ENCODE measurements around the gene DHDDS.
"Not testable (repeated sequence)": the region's sequence is repeated elsewhere in the genome, so short reads cannot be mapped to it uniquely, and the experiment has no call there.

The DHDDS gene

DNA sequence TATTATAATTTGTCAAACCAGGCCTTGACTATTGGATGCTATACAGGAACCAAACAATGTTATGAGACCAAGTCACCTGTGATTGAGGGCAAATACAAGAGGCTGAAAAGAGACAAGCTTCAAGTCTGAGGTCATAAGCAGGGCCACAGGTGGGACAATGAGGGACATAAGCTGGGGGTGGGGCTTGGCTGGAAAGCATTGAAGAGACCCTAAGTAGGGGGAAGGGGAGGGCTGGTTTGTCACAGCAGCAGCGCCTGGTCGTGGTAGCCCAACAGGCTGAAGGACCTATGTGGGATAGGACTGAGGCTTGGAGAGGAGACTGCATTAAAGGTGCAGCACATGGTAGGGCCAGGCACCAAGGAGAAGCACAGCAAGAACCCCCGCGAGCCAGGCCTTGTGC, 58.0 kb downstream of the DHDDS start:
- H3K27me3 ChIP-seq (ENCODE audit: control insufficient read depth, insufficient read depth, low read length) = peaks cover 3% of the 10 kb centered on the region
- no peaks in the 10 kb centered on the region for H3K36me3 ChIP-seq (ENCODE audit: control insufficient read depth, insufficient read depth, low read length)
- no peaks in the 10 kb centered on the region for H3K9me3 ChIP-seq (ENCODE audit: control insufficient read depth, low read length)
- H3K4me1 ChIP-seq (ENCODE audit: control insufficient read depth, insufficient read depth, low read length) = no peaks in the 10 kb centered on the region
- no peak overlapping the region for H3K4me3 ChIP-seq (ENCODE audit: low read length)
- no peak overlapping the region for H3K9ac ChIP-seq (ENCODE audit: low read length)

DNA sequence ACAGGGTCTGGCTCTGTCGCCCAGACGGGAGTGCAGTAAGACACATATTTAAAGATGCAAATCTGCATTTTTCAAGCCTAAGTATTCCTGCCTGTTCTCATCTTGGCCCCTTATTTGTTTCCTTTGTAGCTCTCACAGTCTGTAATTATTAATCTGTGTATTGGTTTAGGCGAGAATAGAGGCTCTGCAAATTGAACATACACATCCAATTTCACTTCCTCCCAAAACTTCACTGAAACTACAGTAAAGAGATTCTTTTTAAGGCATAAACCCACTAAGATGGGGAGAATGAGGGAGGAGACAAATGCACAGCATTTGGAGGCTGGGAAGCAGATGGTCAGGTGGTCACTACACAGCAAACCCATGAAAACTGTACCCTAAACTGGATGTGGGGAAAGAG, 61.1 kb downstream of the DHDDS start:
- H3K4me1 ChIP-seq (ENCODE audit: control insufficient read depth, insufficient read depth, low read length) = no peaks in the 10 kb centered on the region
- no peaks in the 10 kb centered on the region for H3K36me3 ChIP-seq (ENCODE audit: control insufficient read depth, insufficient read depth, low read length)
- H3K4me3 ChIP-seq (ENCODE audit: low read length) = no peak overlapping the region
- H3K9me3 ChIP-seq (ENCODE audit: control insufficient read depth, low read length) = no peaks in the 10 kb centered on the region
- peaks cover 3% of the 10 kb centered on the region for H3K27me3 ChIP-seq (ENCODE audit: control insufficient read depth, insufficient read depth, low read length)
- H3K9ac ChIP-seq (ENCODE audit: low read length) = no peak overlapping the region

DNA sequence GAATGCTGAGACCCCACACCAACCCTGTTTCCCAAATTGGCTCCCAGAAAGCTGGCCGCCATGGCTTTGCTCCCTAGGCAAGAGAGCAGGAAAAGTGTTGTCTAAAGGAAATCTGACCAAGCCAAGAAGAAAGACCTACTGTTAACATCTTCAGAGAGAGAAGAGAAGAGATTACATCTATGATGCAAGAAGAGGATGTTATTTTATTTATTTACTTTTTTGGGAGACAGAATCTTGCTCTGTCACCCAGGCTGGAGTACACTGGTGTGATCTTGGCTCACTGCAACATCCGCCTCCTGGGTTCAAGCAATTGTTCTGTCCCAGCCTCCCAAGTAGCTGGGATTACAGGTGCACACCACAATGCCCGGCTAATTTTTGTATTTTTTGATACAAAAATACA, 61.8 kb downstream of the DHDDS start:
- H3K4me3 ChIP-seq (ENCODE audit: low read length) = no peak overlapping the region
- H3K4me1 ChIP-seq (ENCODE audit: control insufficient read depth, insufficient read depth, low read length) = no peaks in the 10 kb centered on the region
- H3K9me3 ChIP-seq (ENCODE audit: control insufficient read depth, low read length) = no peaks in the 10 kb centered on the region
- no peak overlapping the region for H3K9ac ChIP-seq (ENCODE audit: low read length)
- H3K27me3 ChIP-seq (ENCODE audit: control insufficient read depth, insufficient read depth, low read length) = peaks cover 3% of the 10 kb centered on the region
- H3K36me3 ChIP-seq (ENCODE audit: control insufficient read depth, insufficient read depth, low read length) = no peaks in the 10 kb centered on the region

DNA sequence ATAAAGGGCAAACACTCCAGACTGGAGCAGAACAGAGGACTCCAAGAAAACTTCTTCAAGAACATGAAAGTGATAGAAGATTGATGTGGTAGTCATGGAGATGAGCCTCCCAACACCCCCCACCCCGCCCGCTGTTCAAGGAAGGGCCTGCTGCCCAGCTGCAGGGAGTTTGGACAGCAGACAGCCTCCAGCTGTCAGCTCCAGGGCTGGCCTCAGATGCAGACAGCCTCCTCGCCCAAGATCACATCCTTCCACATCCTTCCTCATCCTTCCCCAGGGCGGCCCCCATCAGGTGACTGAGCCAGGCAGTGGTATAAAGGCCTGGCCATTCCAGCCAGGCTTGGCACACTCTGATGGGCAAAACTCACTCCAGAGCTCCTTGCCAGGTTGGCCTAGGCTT, 64.7 kb downstream of the DHDDS start:
- H3K4me1 ChIP-seq (ENCODE audit: control insufficient read depth, insufficient read depth, low read length) = peaks cover 15% of the 10 kb centered on the region
- H3K36me3 ChIP-seq (ENCODE audit: control insufficient read depth, insufficient read depth, low read length) = no peaks in the 10 kb centered on the region
- no peak overlapping the region for H3K9ac ChIP-seq (ENCODE audit: low read length)
- no peaks in the 10 kb centered on the region for H3K27me3 ChIP-seq (ENCODE audit: control insufficient read depth, insufficient read depth, low read length)
- no peak overlapping the region for H3K4me3 ChIP-seq (ENCODE audit: low read length)
- H3K9me3 ChIP-seq (ENCODE audit: control insufficient read depth, low read length) = no peaks in the 10 kb centered on the region

- Histone ChIP-seq H3K27me3 (ENCODE audit: control insufficient read depth, insufficient read depth, low read length) (no peaks in the 10 kb centered on the region), H3K36me3 (ENCODE audit: control insufficient read depth, insufficient read depth, low read length) (no peaks in the 10 kb centered on the region), H3K9me3 (ENCODE audit: control insufficient read depth, low read length) (no peaks in the 10 kb centered on the region), H3K4me1 (ENCODE audit: control insufficient read depth, insufficient read depth, low read length) (peaks cover 18% of the 10 kb centered on the region), H3K9ac (ENCODE audit: low read length) (no peak overlapping the region), H3K4me3 (ENCODE audit: low read length) (no peak overlapping the region)
Observed at GRCh38 chr1:26498894-26499293, 66.8 kb downstream of the DHDDS start.

DNA sequence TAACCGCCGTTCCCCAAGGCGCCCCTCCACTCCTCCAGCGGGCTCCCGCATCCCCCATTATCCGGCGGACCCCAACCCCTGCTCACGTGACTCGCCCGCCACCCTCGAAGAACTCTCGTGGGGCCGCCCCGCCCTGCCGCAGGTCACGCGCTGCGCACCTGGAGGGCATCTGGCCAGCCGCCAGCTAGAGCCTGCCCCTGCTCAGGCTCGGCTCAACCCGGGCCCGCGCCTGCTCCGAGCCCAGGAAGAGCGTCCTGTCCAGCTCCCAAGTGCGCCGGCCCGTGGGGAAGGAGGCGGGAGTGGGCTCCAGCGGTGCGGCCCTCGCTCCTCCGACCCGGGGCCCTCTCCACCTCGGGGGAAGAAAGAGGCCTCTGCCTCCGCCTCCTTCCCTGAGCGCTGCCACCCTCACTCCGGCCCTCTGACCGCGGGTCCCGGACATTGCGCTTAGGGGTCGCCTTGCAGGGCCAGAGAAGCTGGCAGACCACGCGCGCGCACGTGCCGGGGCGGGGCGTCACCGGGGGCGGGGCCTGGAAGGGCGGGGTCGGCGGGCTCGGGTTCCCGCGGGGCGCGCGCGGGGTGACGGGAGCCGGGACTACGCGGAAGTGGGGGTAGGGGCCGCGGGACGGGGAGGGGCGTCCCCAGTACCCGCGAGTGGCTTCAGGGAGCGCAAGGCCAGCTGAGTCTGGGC, 68.5 kb downstream of the DHDDS start:
- peak overlapping the region; percentile 93 for H3K9ac ChIP-seq (ENCODE audit: low read length)

DNA sequence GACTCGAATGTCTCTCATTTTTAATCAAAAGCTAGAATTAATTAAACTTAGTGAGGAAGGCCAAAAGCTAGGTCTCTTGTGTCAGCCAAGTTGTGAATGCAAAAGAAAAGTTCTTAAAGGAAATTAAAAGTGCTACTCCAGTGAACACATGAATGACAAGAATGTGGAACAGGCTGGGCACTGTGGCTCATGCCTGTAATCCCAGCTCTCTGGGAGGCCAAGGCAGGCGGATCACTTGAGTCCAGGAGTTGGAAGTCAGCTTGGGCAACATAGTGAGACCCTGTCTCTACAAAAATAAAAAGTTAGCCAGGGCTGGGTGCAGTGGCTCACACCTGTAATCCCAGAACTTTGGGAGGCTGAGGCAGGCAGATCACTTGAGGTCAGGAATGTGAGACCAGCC, 78.6 kb downstream of the DHDDS start:
- not testable (repeated sequence) for H3K9me3 ChIP-seq (ENCODE audit: control insufficient read depth, low read length); H3K36me3 ChIP-seq (ENCODE audit: control insufficient read depth, insufficient read depth, low read length); H3K9ac ChIP-seq (ENCODE audit: low read length); H3K4me1 ChIP-seq (ENCODE audit: control insufficient read depth, insufficient read depth, low read length); H3K4me3 ChIP-seq (ENCODE audit: low read length); H3K27me3 ChIP-seq (ENCODE audit: control insufficient read depth, insufficient read depth, low read length)

More for the DNA sequence above, 68.5 kb downstream of the DHDDS start:
- Histone ChIP-seq H3K4me1 (ENCODE audit: control insufficient read depth, insufficient read depth, low read length) (peaks cover 18% of the 10 kb centered on the region), H3K36me3 (ENCODE audit: control insufficient read depth, insufficient read depth, low read length) (no peaks in the 10 kb centered on the region), H3K4me3 (ENCODE audit: low read length) (peak overlapping the region; percentile 69), H3K9me3 (ENCODE audit: control insufficient read depth, low read length) (no peaks in the 10 kb centered on the region), H3K27me3 (ENCODE audit: control insufficient read depth, insufficient read depth, low read length) (no peaks in the 10 kb centered on the region)

GRCh38 chr1:26515836-26516235, 83.7 kb downstream of the DHDDS start:
- H3K4me3 ChIP-seq (ENCODE audit: low read length); H3K9ac ChIP-seq (ENCODE audit: low read length); H3K9me3 ChIP-seq (ENCODE audit: control insufficient read depth, low read length); H3K4me1 ChIP-seq (ENCODE audit: control insufficient read depth, insufficient read depth, low read length); H3K27me3 ChIP-seq (ENCODE audit: control insufficient read depth, insufficient read depth, low read length); H3K36me3 ChIP-seq (ENCODE audit: control insufficient read depth, insufficient read depth, low read length): not testable (repeated sequence)

DNA sequence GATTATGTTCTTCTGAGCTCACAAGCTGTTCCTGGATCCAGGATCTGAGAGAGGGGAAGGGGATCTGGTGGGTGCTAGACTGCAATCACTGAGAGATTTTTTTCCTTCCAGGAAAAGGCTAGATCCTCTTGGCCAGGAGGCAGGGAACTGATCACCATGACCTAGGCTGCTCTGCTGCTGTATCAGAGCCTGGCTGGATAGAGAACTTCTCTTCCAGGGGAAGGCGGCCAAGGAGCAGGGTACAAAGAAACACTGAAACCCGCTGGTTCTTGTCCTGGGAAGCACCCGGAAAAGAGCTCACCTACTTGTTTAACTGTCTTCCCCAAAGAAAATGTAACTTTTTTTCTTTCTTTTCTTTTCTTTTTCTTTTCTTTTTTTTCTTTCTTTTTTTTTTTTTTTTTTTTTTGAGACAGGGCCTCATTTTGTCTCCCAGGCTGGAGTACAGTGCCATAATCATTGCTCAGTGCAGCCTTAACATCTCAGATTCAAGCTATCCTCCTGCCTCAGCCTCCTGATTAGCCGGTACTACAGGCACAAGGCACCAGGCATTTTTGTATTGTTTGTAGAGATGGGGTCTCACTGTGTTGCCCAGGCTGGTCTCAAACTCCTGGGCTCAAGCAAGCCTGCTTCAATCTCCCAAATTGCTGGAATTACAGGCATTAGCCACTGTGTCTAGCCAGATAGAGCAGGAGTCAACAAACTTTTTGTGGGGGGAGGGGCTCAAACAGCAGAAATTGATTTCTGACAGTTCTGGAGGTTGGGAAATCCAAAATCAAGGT, 85.1 kb downstream of the DHDDS start:
- no peaks in the 10 kb centered on the region for H3K36me3 ChIP-seq (ENCODE audit: control insufficient read depth, insufficient read depth, low read length)
- H3K4me3 ChIP-seq (ENCODE audit: low read length) = no peak overlapping the region
- peaks cover 4% of the 10 kb centered on the region for H3K27me3 ChIP-seq (ENCODE audit: control insufficient read depth, insufficient read depth, low read length)
- H3K9ac ChIP-seq (ENCODE audit: low read length) = no peak overlapping the region
- H3K4me1 ChIP-seq (ENCODE audit: control insufficient read depth, insufficient read depth, low read length) = no peaks in the 10 kb centered on the region
- H3K9me3 ChIP-seq (ENCODE audit: control insufficient read depth, low read length) = no peaks in the 10 kb centered on the region

DNA sequence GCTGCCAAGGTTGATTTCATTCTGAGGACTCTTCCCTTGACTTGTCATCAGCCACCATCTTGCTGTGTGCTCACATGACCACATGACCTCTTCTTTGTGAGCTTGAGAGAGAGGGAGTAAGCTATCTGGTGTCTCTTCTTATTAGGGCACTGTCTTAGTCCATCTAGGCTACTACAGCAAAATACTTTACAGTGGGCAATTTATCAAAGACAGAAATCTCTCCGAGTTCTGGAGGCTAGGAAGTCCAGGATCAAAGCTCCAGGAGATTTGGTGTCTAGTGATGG, 85.6 kb downstream of the DHDDS start:
- no peak overlapping the region for H3K9ac ChIP-seq (ENCODE audit: low read length)
- H3K4me1 ChIP-seq (ENCODE audit: control insufficient read depth, insufficient read depth, low read length) = no peaks in the 10 kb centered on the region
- peaks cover 6% of the 10 kb centered on the region for H3K27me3 ChIP-seq (ENCODE audit: control insufficient read depth, insufficient read depth, low read length)
- no peak overlapping the region for H3K4me3 ChIP-seq (ENCODE audit: low read length)
- no peaks in the 10 kb centered on the region for H3K36me3 ChIP-seq (ENCODE audit: control insufficient read depth, insufficient read depth, low read length)
- no peaks in the 10 kb centered on the region for H3K9me3 ChIP-seq (ENCODE audit: control insufficient read depth, low read length)

GRCh38 chr1:26518355-26518754, 86.2 kb downstream of the DHDDS start:
- Histone ChIP-seq H3K9ac (ENCODE audit: low read length) (no peak overlapping the region), H3K4me3 (ENCODE audit: low read length) (no peak overlapping the region), H3K36me3 (ENCODE audit: control insufficient read depth, insufficient read depth, low read length) (no peaks in the 10 kb centered on the region), H3K27me3 (ENCODE audit: control insufficient read depth, insufficient read depth, low read length) (peaks cover 6% of the 10 kb centered on the region), H3K4me1 (ENCODE audit: control insufficient read depth, insufficient read depth, low read length) (no peaks in the 10 kb centered on the region), H3K9me3 (ENCODE audit: control insufficient read depth, low read length) (no peaks in the 10 kb centered on the region)

- Histone ChIP-seq H3K9ac (ENCODE audit: low read length) (no peak overlapping the region), H3K27me3 (ENCODE audit: control insufficient read depth, insufficient read depth, low read length) (peaks cover 14% of the 10 kb centered on the region), H3K4me3 (ENCODE audit: low read length) (no peak overlapping the region), H3K4me1 (ENCODE audit: control insufficient read depth, insufficient read depth, low read length) (no peaks in the 10 kb centered on the region), H3K36me3 (ENCODE audit: control insufficient read depth, insufficient read depth, low read length) (no peaks in the 10 kb centered on the region), H3K9me3 (ENCODE audit: control insufficient read depth, low read length) (no peaks in the 10 kb centered on the region)
Observed at GRCh38 chr1:26520339-26520738, 88.2 kb downstream of the DHDDS start.

All from mucosa of stomach (tissue), 1 donor.